HEK293 (cell line): ENCODE results near the gene KCND2.

Experiments used
- CTCF ChIA-PET: fragments of 350-600 bp; formaldehyde crosslinking; extraction: SDS; loops from one replicate; lab custom pipeline; 2021; ENCODE audit warnings: antibody characterized with exemption; lab: Yijun Ruan, JAX
- POLR2A ChIA-PET: fragments of 300-600 bp; formaldehyde crosslinking; extraction: SDS; loops from one replicate; lab custom pipeline; 2020; ENCODE audit warnings: antibody characterized with exemption, inconsistent platforms; lab: Yijun Ruan, JAX
- H3K27ac ChIP-seq: fragments of 200-500 bp; sonication (Bioruptor generic); 2 replicates; pipeline ENCODE4 v1.5.1; 2014; ENCODE audit warnings: low read depth, low read length, control low read depth, inconsistent platforms; ENCODE audit errors: extremely low read depth
- H3K36me3 ChIP-seq, 2 experiments: fragments of 200-500 bp in 1 of 2; sonication (Bioruptor generic) in 1 of 2; 1 replicate in 1 of 2; 2 replicates in 1 of 2; pipeline ENCODE4 v1.5.1; 2014 to 2017; ENCODE audit warnings: inconsistent platforms in 2 of 2, low read length in 2 of 2; ENCODE audit not compliant: control insufficient read depth in 2 of 2, insufficient read depth in 1 of 2
- H3K4me1 ChIP-seq: fragments of 200-500 bp; sonication (Bioruptor generic); 2 replicates; pipeline ENCODE4 v1.5.1; 2014; ENCODE audit warnings: mild to moderate bottlenecking, low read length, inconsistent platforms; ENCODE audit not compliant: control insufficient read depth, insufficient read depth
- H3K4me3 ChIP-seq: 2 replicates; pipeline ENCODE4 v1.5.1; 2011; ENCODE audit warnings: low read depth, mild to moderate bottlenecking, control low read depth, low read length, moderate library complexity
- H3K9me3 ChIP-seq: fragments of 200-500 bp; sonication (Bioruptor generic); 2 replicates; pipeline ENCODE4 v1.5.1; 2014; ENCODE audit warnings: low read depth, low read length, inconsistent platforms; ENCODE audit not compliant: control insufficient read depth, insufficient read depth
- HIC1 ChIP-seq: fragments of 450-650 bp; formaldehyde crosslinking; IDR thresholded peaks from 2 replicates; pipeline ENCODE4 v1.5.1; 2016; ENCODE audit warnings: missing biosample characterization, missing genetic modification characterization
- HOXA7 ChIP-seq: sonication (generic); formaldehyde crosslinking; IDR thresholded peaks from 2 replicates; pipeline ENCODE4 v1.8.1; 2022; ENCODE audit warnings: missing genetic modification reagents, borderline replicate concordance
- MEIS1 ChIP-seq: sonication (generic); formaldehyde crosslinking; IDR thresholded peaks from 2 replicates; pipeline ENCODE4 v1.8.1; 2022; ENCODE audit warnings: missing genetic modification reagents, mild to moderate bottlenecking, borderline replicate concordance
- MZF1 ChIP-seq: fragments of 450-650 bp; formaldehyde crosslinking; IDR thresholded peaks from 2 replicates; pipeline ENCODE4 v1.5.1; 2017; ENCODE audit warnings: missing biosample characterization, missing genetic modification characterization, borderline replicate concordance
- PBX3 ChIP-seq: sonication (generic); formaldehyde crosslinking; IDR thresholded peaks from 2 replicates; pipeline ENCODE4 v1.8.1; 2022; ENCODE audit warnings: mild to moderate bottlenecking, moderate library complexity, missing genetic modification reagents
- ZBTB1 ChIP-seq: fragments of 450-650 bp; formaldehyde crosslinking; IDR thresholded peaks from 2 replicates; pipeline ENCODE4 v1.5.1; 2016; ENCODE audit warnings: missing biosample characterization, missing genetic modification characterization
- ZBTB21 ChIP-seq: fragments of 450-650 bp; formaldehyde crosslinking; IDR thresholded peaks from 2 replicates; pipeline ENCODE4 v1.5.1; 2017; ENCODE audit warnings: missing biosample characterization, missing genetic modification characterization
- ZBTB8A ChIP-seq: fragments of 450-650 bp; formaldehyde crosslinking; IDR thresholded peaks from 2 replicates; pipeline ENCODE4 v1.5.1; 2016; ENCODE audit warnings: missing biosample characterization, missing genetic modification characterization
- ZFHX2 ChIP-seq: fragments of 450-650 bp; formaldehyde crosslinking; conservative IDR thresholded peaks from 2 replicates; pipeline ENCODE4 v1.5.1; 2016; ENCODE audit warnings: missing biosample characterization, missing genetic modification characterization
- ZIC2 ChIP-seq: fragments of 450-650 bp; formaldehyde crosslinking; IDR thresholded peaks from 2 replicates; pipeline ENCODE4 v1.5.1; 2016; ENCODE audit warnings: missing biosample characterization, missing genetic modification characterization
- ZNF155 ChIP-seq: fragments of 450-650 bp; formaldehyde crosslinking; IDR thresholded peaks from 2 replicates; pipeline ENCODE4 v1.5.1; 2016; ENCODE audit warnings: missing biosample characterization, missing genetic modification characterization
- ZNF16 ChIP-seq: fragments of 450-650 bp; formaldehyde crosslinking; IDR thresholded peaks from 2 replicates; pipeline ENCODE4 v1.5.1; 2016; ENCODE audit warnings: low read depth, missing biosample characterization, missing genetic modification characterization
- ZNF24 ChIP-seq: fragments of 450-650 bp; formaldehyde crosslinking; IDR thresholded peaks from 2 replicates; pipeline ENCODE4 v1.5.1; 2016; ENCODE audit warnings: missing biosample characterization, missing genetic modification characterization
- ZNF274 ChIP-seq, 2 experiments: fragments of 200-500 bp in 1 of 2; fragments of 450-650 bp in 1 of 2; sonication (Bioruptor generic) in 1 of 2; formaldehyde crosslinking in 1 of 2; IDR thresholded peaks; 2 replicates each; pipeline versions ENCODE4 v1.5.1 to v1.6.1; 2014 to 2016; ENCODE audit warnings: borderline replicate concordance in 1 of 2, inconsistent platforms in 1 of 2, low read length in 1 of 2, missing biosample characterization in 1 of 2, missing genetic modification characterization in 1 of 2
- ZNF280C ChIP-seq: fragments of 450-650 bp; formaldehyde crosslinking; IDR thresholded peaks from 2 replicates; pipeline ENCODE4 v1.5.1; 2016; ENCODE audit warnings: missing biosample characterization, missing genetic modification characterization
- ZNF292 ChIP-seq: fragments of 450-650 bp; formaldehyde crosslinking; IDR thresholded peaks from 2 replicates; pipeline ENCODE4 v1.5.1; 2016; ENCODE audit warnings: low read depth, missing biosample characterization, missing genetic modification characterization, borderline replicate concordance
- ZNF48 ChIP-seq: fragments of 450-650 bp; formaldehyde crosslinking; IDR thresholded peaks from 2 replicates; pipeline ENCODE4 v1.5.1; 2016; ENCODE audit warnings: missing biosample characterization, missing genetic modification characterization
- ZNF521 ChIP-seq: fragments of 450-650 bp; formaldehyde crosslinking; IDR thresholded peaks from 2 replicates; pipeline ENCODE4 v1.5.1; 2017; ENCODE audit warnings: missing biosample characterization, mild to moderate bottlenecking, missing genetic modification characterization
- ZNF626 ChIP-seq: fragments of 450-650 bp; sonication (Bioruptor Pico); formaldehyde crosslinking; IDR thresholded peaks from 2 replicates; pipeline ENCODE4 v1.5.1; 2018; ENCODE audit warnings: missing biosample characterization, missing genetic modification characterization, inconsistent platforms
- ZNF639 ChIP-seq: fragments of 450-650 bp; formaldehyde crosslinking; IDR thresholded peaks from 2 replicates; pipeline ENCODE4 v1.5.1; 2016; ENCODE audit warnings: missing biosample characterization, missing genetic modification characterization
- ZNF747 ChIP-seq: fragments of 450-650 bp; formaldehyde crosslinking; IDR thresholded peaks from 2 replicates; pipeline ENCODE4 v1.5.1; 2016; ENCODE audit warnings: missing biosample characterization, missing genetic modification characterization
- ZNF791 ChIP-seq: fragments of 450-650 bp; formaldehyde crosslinking; IDR thresholded peaks from 2 replicates; pipeline ENCODE4 v1.5.1; 2016; ENCODE audit warnings: missing biosample characterization, missing genetic modification characterization
- TF ChIP-seq, protein P1 (sequence below): fragments of 450-650 bp; formaldehyde crosslinking; IDR thresholded peaks from 2 replicates; pipeline ENCODE4 v1.5.1; 2016; ENCODE audit warnings: missing biosample characterization, missing genetic modification characterization, borderline replicate concordance

KCND2 gene

DNA sequence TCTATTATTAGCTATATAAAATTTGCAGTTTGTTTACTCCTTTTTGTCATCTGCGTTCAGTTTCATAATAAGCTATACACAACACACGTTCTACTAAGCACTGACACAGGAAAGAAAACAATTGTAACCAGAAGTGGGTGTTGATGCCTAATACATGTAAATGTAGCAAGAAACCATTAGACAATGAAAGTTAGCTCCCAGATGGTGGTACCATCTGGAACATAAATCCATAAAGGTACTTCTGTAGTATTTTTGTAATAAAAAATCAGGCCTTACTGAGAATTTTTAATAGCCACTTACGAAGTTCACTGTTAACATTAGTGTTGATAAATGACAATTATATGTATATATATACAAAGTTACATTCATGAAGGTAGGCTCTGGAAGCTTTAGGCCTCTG lies 194.7 kb downstream of the KCND2 start (continued):
- no peak for TF ChIP-seq ZNF16 (tag by site-specific recombination)
- no peak for TF ChIP-seq ZNF791 (tag by site-specific recombination)
- TF ChIP-seq ZNF747 = no peak
- no peak for TF ChIP-seq ZFHX2 (tag by site-specific recombination)
- no peak for TF ChIP-seq ZNF48 (tag by site-specific recombination)
- no peak for TF ChIP-seq ZNF292 (tag by site-specific recombination)

DNA sequence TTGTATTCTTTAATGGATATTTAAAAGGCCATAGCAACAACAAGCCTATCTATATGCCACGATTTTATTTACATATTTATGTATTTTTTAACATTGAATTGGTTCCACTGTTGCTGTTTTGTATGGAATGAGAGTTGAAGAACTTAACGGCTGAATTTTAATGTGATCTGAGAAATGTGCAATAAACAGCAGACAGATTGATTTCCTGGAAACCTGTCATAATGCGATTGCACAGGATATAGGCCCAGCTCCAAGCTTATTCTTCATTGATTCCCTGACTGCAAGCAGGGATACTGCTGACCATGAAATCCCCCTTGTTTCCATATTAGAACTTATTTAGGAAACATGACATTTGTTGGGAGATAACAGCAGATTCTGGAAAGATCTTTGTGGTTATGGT lies 195.6 kb downstream of the KCND2 start:
- ChIA-PET POLR2A (no interaction called here), CTCF (no interaction called here)
- Histone ChIP-seq H3K4me1 (no peaks in the 10 kb centered on the region), H3K9me3 (no peaks in the 10 kb centered on the region), H3K36me3 (no peaks in the 10 kb centered on the region), H3K27ac (no peak overlapping the region), H3K4me3 (no peak overlapping the region)
- TF ChIP-seq HOXA7 (CRISPR knock-in tag) = no peak
- TF ChIP-seq ZNF626 (tag by site-specific recombination) = no peak
- TF ChIP-seq ZNF280C (tag by site-specific recombination) = no peak
- no peak for TF ChIP-seq ZBTB8A (tag by site-specific recombination)
- TF ChIP-seq ZBTB1 (tag by site-specific recombination) = no peak
- no peak for TF ChIP-seq HIC1 (tag by site-specific recombination)
- no peak for TF ChIP-seq MEIS1 (CRISPR knock-in tag)
- TF ChIP-seq MZF1 (tag by site-specific recombination) = no peak
- TF ChIP-seq ZNF521 (tag by site-specific recombination) = no peak
- TF ChIP-seq ZNF274 (IDR thresholded peaks at IDR 0.05; ENCODE audit: low read length) = no peak
- no peak for TF ChIP-seq ZNF274 (tag by site-specific recombination; IDR thresholded peaks at IDR 0.05; ENCODE audit: borderline replicate concordance)
- TF ChIP-seq ZBTB21 = no peak

DNA sequence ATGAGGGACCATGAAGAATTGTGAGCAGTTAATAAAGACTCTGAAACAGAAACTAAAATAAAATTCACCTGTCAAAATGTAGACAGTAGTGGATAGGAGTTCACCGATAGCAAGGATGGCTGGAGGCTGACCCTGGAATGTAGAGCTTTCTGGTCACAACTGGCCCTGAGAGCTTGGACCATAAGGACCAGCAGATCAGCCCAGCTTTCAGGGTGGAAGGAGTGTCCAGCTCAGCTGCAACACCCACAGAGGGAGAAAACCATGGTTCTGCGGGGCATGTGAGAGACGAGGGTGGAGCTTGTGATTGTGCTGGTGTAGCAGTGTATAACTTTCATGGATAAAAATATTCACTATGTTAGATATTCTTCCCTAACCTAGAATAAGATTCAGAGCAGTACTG lies 199.9 kb downstream of the KCND2 start:
- POLR2A ChIA-PET = no interaction called here
- CTCF ChIA-PET = no interaction called here
- Histone ChIP-seq H3K4me3 (no peak overlapping the region), H3K36me3 (no peaks in the 10 kb centered on the region), H3K4me1 (no peaks in the 10 kb centered on the region), H3K9me3 (no peaks in the 10 kb centered on the region), H3K27ac (no peak overlapping the region)
- no peak for TF ChIP-seq ZNF155
- no peak for TF ChIP-seq ZIC2
- TF ChIP-seq, protein P1, sequence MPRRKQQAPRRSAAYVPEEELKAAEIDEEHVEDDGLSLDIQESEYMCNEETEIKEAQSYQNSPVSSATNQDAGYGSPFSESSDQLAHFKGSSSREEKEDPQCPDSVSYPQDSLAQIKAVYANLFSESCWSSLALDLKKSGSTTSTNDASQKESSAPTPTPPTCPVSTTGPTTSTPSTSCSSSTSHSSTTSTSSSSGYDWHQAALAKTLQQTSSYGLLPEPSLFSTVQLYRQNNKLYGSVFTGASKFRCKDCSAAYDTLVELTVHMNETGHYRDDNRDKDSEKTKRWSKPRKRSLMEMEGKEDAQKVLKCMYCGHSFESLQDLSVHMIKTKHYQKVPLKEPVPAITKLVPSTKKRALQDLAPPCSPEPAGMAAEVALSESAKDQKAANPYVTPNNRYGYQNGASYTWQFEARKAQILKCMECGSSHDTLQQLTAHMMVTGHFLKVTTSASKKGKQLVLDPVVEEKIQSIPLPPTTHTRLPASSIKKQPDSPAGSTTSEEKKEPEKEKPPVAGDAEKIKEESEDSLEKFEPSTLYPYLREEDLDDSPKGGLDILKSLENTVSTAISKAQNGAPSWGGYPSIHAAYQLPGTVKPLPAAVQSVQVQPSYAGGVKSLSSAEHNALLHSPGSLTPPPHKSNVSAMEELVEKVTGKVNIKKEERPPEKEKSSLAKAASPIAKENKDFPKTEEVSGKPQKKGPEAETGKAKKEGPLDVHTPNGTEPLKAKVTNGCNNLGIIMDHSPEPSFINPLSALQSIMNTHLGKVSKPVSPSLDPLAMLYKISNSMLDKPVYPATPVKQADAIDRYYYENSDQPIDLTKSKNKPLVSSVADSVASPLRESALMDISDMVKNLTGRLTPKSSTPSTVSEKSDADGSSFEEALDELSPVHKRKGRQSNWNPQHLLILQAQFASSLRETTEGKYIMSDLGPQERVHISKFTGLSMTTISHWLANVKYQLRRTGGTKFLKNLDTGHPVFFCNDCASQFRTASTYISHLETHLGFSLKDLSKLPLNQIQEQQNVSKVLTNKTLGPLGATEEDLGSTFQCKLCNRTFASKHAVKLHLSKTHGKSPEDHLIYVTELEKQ (tag by site-specific recombination) = no peak
- no peak for TF ChIP-seq ZNF24 (tag by site-specific recombination)
- TF ChIP-seq ZNF639 (tag by site-specific recombination) = no peak
- TF ChIP-seq PBX3 (CRISPR knock-in tag) = no peak
